Measurements from ENCODE around the gene MORC3.
"Not testable (repeated sequence)": the region's sequence is repeated elsewhere in the genome, so short reads cannot be mapped to it uniquely, and the experiment has no call there.

MORC3 gene, protein sequence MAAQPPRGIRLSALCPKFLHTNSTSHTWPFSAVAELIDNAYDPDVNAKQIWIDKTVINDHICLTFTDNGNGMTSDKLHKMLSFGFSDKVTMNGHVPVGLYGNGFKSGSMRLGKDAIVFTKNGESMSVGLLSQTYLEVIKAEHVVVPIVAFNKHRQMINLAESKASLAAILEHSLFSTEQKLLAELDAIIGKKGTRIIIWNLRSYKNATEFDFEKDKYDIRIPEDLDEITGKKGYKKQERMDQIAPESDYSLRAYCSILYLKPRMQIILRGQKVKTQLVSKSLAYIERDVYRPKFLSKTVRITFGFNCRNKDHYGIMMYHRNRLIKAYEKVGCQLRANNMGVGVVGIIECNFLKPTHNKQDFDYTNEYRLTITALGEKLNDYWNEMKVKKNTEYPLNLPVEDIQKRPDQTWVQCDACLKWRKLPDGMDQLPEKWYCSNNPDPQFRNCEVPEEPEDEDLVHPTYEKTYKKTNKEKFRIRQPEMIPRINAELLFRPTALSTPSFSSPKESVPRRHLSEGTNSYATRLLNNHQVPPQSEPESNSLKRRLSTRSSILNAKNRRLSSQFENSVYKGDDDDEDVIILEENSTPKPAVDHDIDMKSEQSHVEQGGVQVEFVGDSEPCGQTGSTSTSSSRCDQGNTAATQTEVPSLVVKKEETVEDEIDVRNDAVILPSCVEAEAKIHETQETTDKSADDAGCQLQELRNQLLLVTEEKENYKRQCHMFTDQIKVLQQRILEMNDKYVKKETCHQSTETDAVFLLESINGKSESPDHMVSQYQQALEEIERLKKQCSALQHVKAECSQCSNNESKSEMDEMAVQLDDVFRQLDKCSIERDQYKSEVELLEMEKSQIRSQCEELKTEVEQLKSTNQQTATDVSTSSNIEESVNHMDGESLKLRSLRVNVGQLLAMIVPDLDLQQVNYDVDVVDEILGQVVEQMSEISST

DNA sequence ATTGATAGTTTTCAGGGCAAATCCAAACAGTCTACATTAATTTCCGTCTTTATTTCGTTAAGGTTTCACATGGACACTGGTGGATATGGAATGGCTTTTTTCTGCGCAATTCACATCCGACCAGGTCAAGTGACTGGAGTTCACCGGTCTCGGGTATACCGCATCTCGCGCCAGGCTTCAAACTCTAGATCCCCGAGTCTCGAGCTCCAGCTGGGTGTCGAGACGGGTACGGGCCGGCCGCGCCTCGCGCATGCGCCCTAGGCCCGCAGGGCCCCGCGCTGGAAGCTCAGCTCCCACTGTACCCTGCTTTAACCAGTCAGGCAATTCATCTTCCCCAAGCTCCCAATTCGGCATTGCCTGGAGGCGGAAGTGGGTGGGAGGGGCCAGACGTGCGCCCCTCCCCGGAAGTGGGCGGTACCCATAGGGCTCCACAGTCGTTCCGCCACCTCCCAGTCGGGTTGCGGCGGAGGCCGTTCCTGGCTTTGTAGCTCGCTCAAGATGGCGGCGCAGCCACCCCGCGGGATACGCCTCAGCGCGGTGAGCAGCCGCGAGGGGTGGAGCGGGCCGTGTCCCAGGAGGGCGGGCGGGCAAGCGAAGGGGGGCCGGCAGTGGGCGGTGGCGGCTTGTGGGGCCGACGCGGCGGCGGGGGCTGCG is at the start of gene MORC3:
MORC3 (plus strand) TSS at position 431 of the 654 bp plus-strand sequence; CDS start at position 499, 68 bp downstream.
- DNase-seq (ENCODE audit: low read depth): peak; percentile 98

DNA sequence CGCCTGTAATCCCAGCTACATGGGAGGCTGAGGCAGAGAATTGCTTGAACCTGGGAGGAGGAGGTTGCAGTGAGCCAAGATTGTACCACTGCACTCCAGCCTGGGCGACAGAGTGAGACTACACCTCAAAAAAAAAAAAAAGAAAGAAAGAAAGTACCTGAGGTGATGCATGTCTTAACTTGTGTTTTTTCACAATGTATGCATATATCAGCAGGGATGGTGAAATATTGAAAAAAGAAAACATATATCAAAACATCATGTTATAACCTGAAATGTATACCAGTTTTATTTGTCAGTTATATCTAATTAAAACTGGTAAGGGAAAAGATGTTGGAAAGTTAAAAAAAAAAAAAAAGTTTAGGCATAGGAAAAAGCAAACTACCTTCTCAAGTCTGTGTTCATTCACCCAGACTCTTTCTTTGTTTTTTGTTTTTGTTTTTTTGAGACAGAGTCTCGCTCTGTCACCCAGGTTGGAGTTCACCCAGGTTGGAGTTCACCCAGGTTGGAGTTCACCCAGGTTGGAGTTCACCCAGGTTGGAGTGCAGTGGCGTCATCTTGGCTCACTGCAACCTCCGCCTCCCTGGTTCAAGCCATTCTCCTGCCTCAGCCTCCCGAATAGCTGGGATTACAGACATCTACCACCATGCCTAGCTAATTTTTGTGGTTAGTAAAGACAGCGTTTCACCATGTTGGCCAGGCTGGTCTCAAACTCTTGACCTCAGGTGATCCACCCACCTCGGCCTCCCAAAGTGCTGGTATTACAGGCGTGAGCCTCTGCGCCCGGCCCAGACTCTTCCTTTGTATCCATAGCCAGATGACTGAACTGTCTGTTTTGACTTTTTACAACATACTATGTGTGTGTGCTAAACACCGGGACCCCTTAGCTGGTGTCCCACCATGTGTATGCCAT is 49.0 kb upstream of the MORC3 start:
- DNase-seq (ENCODE audit: low read depth): not testable (repeated sequence)

DNA sequence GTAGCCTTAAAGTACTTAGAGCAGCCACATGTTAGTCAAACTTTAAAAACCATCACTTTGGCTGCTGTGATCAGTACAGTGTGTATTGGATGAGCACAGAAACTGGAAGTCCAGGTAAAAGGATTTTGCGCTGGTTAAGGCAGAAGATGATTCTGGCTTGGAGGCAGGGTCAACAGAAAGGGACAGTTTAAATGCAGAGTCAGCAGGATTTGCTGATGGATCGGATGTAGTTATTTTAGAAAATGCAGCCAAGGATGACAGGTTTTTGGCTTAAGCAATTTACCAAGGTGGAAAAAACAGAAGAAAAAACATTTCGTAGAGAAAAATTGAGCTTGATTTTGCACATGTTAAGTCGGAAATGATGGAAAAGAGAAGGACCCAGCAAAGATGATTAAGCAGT is 45.9 kb upstream of the MORC3 start:
- DNase-seq (ENCODE audit: low read depth): no peak

DNA sequence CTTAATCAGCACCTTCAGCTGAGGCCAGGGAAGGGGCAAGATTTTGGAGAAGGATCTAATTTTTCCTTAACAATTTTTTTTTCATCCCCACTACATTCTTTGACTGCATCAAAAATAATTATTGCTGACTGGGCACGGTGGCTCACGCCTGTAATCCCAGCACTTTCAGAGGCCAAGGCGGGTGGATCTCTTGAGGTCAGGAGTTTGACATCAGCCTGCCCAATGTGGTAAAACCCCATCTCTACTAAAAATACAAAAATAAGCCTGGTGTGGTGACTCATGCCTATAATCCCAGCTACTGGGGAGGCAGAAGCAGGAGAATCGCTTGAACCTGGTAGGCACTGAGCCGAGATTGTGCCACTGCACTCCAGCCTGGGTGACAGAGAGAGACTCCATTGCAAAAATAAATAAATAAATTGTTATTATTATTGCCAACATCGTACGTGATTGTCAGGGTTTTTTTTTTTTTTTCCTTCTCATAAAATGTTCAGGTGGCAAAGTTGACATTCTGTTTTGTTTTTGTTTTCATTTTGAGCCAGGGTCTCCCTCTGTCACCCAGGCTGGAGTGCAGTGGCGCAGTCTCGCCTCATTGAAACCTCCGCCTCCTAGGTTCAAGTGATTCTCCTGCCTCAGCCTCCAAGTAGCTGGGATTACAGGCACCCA is 37.3 kb upstream of the MORC3 start:
- DNase-seq (ENCODE audit: low read depth): no peak

DNA sequence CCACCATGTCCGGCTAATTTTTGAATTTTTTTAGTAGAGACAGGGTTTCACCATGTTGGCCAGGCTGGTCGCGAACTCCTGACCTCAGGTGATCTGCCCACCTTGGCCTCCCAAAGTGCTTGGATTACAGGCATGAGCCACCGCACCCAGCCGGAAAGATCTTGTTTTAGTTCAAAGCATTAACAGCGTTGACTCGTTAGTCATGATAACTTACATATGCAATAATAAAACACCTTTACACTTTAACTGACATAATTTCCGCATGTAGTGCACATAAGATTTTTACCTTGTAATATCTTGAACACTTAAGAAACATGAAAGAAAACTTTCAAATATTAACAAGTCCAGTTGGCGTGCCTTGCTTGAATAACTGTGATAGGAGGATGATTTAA is 36.8 kb upstream of the MORC3 start:
- DNase-seq (ENCODE audit: low read depth): not testable (repeated sequence)

DNA sequence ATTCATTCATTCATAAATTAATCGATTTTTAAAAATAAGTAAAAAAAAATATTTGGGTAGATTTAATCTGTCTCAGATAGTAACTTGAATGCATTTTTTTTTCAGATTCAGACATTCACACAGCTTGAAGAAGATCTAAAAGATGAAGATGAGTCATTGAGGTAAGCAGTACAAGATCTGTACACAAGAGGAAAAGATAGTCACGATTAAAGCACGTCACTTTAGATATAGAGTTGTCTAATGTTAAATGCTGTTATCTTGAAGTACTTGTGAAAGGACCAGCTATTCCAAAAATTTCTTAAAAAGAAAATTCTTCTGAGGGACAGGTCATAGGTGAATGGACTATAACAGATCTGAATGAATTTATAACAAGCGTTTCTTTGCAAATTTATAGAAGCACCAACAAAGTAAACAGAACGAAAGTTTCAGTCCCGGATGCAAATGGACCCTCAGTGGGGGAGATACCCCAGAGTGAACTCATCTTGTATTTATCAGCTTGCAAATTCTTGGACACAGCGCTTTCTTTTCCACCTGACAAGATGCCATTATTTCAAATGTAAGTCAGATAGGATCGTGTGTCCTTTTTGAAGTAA is 31.2 kb upstream of the MORC3 start:
- DNase-seq (ENCODE audit: low read depth): no peak

DNA sequence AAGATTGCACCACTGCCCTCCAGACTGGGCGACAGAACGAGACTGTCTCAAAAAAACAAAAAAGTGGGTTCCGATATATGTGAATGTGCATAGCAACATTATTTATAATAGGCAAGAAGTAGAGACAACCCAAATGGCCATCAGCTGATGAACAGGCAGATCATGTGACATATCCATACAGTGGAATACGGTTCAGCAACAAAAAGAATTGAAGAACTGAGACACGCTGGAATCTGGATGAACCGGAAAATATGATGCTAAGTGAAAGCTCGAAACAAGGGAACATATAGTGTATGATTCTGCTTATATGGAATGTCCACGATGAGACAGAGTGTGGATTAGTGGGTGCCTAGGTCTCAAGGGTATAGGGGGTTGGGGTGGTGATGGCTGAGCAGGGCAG is 28.5 kb upstream of the MORC3 start:
- DNase-seq (ENCODE audit: low read depth): no peak

DNA sequence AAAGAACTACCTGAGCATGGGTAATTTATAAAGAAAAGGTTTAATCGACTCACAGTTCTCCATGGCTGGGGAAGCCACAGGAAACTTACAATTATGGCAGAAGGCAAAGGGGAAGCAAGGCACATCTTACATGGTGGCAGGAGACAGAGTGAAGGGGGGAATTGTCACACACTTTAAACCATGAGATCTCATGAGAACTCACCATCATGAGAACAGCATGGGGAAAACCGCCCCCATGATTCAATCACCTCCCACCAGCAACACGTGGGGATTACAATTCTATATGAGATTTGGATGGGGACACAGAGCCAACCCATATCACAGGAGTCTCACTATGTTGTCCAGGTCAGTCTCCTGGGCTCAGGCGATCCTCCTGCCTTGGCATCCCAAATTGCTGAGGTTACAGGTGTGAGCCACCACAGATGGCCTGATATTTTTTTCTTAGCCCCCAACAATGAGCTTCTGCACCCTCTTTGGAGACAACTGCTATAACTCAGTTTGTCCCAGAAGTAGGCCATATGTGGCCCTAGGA is 22.5 kb upstream of the MORC3 start:
- no peak for DNase-seq (ENCODE audit: low read depth)

DNA sequence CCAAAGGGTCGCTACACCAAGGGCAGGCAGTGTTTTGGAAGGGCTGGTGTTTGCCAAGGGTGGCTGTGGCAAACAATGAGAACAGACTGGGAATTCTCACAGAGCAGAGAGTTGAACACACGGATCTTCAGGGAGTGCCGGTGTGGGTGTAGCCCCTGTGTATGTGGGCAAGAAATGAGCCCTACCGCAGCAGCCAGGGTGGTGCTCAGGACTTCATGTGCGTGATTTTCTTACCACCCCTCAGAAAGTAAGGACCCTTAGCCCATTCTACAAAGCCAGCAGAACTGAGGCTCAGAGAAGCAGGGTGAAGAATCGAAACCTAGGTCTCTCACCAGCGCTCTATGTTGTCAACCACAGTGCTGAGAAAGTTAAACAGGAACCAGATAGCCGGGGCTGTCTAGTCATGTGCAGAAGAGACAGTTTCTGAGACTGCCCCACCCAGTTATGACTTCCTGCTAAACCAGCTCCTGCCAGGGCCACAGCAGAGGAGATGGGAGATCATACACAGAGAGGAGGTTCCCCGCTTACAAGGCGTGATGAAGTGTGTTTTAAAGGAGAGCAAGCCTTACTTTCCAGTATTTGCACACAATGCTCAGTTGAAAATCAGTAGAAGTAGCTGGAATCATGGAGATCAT is 21.9 kb upstream of the MORC3 start:
- peak; percentile 37 for DNase-seq (ENCODE audit: low read depth)

DNA sequence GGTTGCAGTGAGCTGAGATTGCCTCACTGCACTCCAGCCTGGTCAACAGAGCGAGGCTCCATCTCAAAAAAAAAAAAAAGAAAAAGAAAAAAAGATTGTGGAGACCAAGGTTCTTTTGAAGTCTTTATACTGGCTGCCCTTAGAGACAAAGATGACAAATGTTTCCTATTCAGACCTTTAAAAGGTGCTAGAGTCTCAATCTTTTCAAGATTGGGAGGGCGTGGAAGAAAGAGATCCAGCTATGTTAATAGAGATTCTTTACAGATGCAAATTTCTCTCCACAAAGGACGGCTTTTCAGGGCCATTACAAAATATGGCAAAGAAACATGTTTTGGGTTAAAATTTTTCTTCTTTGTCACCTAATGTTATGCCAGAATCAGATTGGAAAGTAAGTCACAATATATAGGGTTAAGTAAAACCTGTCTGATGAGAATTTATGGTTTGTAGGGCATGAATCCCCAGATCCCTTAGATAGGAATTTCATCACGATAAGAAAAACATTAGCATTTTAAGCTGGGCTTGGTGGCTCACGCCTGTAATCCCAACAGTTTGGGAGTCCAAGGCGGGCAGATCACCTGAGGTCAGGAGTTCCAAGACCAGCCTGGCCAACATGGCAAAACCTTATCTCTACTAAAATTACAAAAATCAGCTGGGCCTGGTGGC is 13.0 kb upstream of the MORC3 start:
- no peak for DNase-seq (ENCODE audit: low read depth)

DNA sequence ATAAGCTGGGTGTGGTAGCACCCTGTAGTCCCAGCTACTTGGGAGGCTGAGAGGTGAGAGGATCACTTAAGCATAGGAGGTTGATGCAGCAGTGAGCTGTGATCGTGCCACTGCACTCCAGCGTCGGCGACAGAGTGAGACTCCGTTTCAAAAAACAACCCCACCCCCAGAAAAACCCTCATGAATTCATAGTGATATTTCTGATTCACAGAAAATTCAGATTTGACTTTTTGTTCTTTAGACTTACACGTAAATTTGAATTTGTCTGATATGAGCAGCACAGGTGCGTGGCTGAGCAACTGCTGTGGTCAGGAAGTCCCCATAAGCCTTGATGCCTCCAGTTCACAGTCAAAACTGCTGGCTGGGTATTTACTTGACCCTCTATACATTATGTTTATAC is 10.0 kb upstream of the MORC3 start:
- DNase-seq (ENCODE audit: low read depth): peak; percentile 8

DNA sequence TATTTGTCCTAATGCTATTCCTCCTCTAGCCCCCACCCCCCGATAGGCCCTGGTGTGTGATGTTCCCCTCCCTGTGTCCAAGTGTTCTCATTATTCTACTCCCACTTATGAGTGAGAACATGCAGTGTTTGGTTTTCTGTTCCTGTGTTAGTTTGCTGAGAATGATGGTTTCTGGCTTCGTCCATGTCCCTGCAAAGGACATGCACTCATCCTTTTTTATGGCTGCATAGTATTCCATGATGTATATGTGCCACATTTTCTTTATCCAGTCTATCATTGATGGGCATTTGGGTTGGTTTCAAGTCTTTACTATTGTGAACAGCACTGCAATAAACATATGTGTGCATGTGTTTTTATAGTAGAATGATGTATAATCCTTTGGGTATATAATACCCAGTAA is 6.6 kb upstream of the MORC3 start:
- not testable (repeated sequence) for DNase-seq (ENCODE audit: low read depth)

DNA sequence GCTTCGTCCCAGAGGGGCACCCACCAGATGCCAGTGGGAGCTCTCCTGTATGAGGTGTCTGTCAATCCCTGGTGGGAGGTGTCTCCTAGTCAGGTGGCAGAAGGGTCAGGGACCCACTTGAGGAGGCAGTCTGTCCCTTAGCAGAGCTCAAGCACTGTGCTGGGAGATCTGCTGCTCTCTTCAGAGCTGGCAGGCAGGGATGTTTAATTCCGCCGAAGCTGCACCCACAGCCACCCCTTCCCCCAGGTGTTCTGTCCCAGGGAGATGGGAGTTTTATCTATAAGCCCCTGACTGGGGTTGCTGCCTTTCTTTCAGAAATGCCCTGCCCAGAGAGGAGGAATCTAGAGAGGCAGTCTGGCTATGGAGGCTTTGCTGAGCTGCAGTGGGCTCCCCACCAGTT is 4.0 kb upstream of the MORC3 start:
- DNase-seq (ENCODE audit: low read depth): not testable (repeated sequence)

DNA sequence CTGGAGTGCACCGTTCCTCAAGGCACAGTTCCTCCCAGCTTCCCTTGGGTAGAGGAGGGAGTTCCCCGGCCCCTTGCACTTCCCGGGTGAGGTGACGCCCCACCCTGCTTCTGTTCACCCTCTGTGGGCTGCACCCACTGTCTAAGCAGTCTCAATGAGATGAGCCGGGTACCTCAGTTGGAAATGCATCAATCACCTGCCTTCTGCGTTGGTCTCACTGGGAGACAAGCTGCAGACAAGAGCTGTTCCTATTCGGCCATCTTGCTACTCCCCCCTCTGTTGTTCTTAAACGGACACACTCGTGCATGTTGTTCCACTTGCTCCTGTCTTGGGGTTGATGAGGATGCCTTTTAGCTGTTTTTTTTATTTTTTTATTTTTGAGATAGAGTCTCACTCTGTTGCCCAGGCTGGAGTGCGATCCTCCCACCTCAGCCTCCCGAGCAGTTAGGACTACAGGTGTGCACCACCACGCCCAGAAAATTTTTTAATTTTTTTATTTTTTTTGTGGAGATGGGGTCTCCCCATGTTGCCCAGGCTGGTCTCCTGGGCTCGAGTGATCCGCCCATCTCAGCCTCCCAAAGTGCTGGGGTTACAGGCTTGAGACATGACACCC is 3.0 kb upstream of the MORC3 start:
- no peak for DNase-seq (ENCODE audit: low read depth)

DNA sequence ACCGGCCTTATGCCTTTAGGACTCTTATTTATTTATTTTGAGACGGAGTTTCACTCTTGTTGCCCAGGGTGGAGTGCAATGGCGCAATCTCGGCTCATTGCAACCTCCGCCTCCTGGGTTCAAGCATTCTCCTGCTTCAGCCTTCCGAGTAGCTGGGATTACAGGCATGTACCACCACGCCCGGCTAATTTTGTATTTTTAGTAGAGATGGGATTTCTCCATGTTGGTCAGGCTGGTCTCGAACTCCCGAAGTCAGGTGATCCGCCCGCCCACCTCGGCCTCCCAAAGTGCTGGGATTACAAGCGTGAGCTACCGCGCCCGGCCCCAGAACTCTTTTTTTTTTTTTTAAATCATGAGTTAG is 611 bp upstream of the MORC3 start:
- not testable (repeated sequence) for DNase-seq (ENCODE audit: low read depth)

DNA sequence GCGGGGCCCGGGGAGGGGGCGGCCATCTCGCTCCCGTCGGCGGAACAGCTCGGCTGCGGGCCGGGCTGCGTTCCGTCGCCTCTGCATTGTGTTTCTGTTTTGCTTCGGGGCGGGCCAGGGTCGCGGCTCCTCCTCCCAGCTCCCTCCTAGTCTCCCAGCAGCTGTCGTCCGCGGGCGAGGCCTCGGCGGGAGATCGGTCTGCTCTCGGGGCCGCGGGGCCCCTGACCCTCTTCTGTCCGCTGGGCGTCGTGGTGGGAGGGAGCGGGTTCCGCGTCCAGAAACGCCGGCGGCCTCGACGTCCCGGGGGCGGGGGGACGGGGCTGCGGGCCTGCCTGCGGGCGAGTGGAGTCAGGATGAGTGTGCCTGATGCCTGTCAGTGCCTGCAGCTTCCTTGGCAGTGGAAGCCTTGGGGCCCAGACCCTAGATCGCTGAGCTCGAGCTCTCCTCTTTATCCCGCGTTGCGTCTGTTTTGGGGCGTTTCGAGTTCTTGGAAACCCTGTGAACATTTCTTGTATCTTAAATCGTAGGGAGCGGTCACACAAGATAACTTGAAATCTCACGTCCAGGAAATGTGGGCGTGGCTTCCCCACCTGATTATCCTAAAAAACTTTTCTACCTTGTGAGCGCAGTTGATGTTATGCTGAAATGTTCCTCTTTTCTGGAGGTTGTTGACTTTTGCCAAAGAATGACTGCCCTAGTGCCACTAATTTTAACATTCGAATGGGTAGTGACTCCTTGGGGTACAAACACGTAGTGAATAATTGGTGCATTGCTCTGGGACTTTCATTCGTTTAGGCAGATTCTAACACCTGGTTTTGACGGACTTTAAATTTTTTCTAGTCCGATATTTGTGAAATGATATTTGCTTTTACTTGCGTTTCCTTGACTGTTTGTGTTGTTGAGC is 676 bp downstream of the MORC3 start:
- DNase-seq (ENCODE audit: low read depth): no peak

DNA sequence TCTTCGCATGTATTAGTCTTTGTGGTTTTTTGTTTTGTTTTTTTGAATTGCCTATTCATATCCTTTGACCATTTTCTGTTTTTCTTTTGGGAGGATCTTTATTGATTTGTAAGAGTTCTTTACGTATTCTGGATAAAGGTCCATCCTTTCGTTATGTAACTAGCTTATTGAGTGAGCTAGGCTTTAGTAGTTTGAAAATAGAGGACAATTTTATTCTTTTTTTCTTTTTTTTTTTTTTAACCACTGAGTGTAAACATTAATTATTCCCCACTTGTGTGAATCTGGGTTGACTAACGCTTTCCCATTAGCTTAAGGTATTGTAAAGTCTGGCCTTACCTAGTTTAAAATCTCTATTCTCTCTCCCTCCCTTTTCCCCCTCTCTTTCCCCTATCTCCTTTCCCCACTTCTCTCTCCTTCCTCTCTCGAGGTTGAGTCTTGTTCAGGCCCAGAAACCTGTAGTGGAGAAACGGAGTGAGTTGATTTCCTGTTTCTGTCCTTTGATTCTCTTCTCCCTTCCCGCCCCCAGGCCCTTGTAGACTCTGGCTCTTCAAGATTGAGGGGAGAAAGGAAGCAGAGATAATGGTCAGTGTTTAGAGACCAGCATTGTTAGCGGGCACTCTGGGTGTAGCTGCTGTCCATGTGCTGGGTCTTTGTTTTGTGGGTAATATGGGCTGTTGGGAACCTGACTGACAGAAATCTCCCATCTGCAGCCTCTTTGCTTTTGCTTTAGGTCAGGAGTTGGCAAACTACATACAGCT is 1.5 kb downstream of the MORC3 start:
- no peak for DNase-seq (ENCODE audit: low read depth)
